Stimulated activated naive B cell treated with anti-CD40 and anti-IgM and Interleukin-4, amounts not matched to agents 10 μg/mL and 1 μg/mL and 100 μg/mL, for 72 hours (primary cell): ENCODE measurements around the gene RPL15.

Experiments used
- ATAC-seq, 2 donors: fragments of 150-1000 bp; cut with Tn5 transposase; replicated peaks; 2 replicates each; pipeline ENCODE4 v1.10.0; 2021; ENCODE audit warnings: moderate library complexity in 1 of 2
- DNase-seq: peaks from one replicate; pipeline ENCODE4 v3.0.0; 2021
- H3K27ac Mint-ChIP-seq: one replicate; pipeline ENCODE4 v1.8.0; 2022; ENCODE audit warnings: mild to moderate bottlenecking, mixed read lengths
- H3K27me3 Mint-ChIP-seq, 2 donors: one replicate each; pipeline ENCODE4 v1.8.0; 2022; ENCODE audit warnings: mixed read lengths in 2 of 2
- H3K36me3 Mint-ChIP-seq, 2 donors: one replicate each; pipeline ENCODE4 v1.8.0; 2022; ENCODE audit warnings: mixed read lengths in 2 of 2, mild to moderate bottlenecking in 1 of 2
- H3K4me1 Mint-ChIP-seq, 2 donors: one replicate each; pipeline ENCODE4 v1.8.0; 2022; ENCODE audit warnings: mixed read lengths in 2 of 2, mild to moderate bottlenecking in 1 of 2
- H3K4me3 Mint-ChIP-seq, 2 donors: one replicate each; pipeline ENCODE4 v1.8.0; 2022; ENCODE audit warnings: mild to moderate bottlenecking in 2 of 2, mixed read lengths in 2 of 2, moderate library complexity in 1 of 2
- H3K9me3 Mint-ChIP-seq, 2 donors: one replicate each; pipeline ENCODE4 v1.8.0; 2022; ENCODE audit warnings: mixed read lengths in 2 of 2, mild to moderate bottlenecking in 1 of 2

The RPL15 gene

GRCh38 chr3:23948761-23949160 is 31.8 kb downstream of the RPL15 start:
- peaks cover 34 to 71% of the 10 kb centered on the region in 2 donors for H3K4me1 Mint-ChIP-seq
- no peaks in the 10 kb centered on the region for H3K27me3 Mint-ChIP-seq
- H3K36me3 Mint-ChIP-seq: no peaks in the 10 kb centered on the region
- ATAC-seq (no peak), DNase-seq (no peak)
- no peak overlapping the region for H3K27ac Mint-ChIP-seq
- H3K4me3 Mint-ChIP-seq: no peak overlapping the region
- H3K9me3 Mint-ChIP-seq: peaks cover 0 to 2% of the 10 kb centered on the region in 2 donors

GRCh38 chr3:23949784-23950183 is 32.9 kb downstream of the RPL15 start:
- H3K4me1 Mint-ChIP-seq: peaks cover 34 to 62% of the 10 kb centered on the region in 2 donors
- H3K27me3 Mint-ChIP-seq: no peaks in the 10 kb centered on the region
- peaks cover 0 to 2% of the 10 kb centered on the region in 2 donors for H3K9me3 Mint-ChIP-seq
- DNase-seq (no peak), ATAC-seq (no peak)
- H3K4me3 Mint-ChIP-seq: peak overlapping the region; percentile 57 to 60
- H3K27ac Mint-ChIP-seq: no peak overlapping the region
- peaks cover 3% of the 10 kb centered on the region in 2 donors for H3K36me3 Mint-ChIP-seq

- no peak for ATAC-seq
- peaks cover 0 to 2% of the 10 kb centered on the region in 2 donors for H3K9me3 Mint-ChIP-seq
- peak overlapping the region; percentile 57 to 60 for H3K4me3 Mint-ChIP-seq
- H3K36me3 Mint-ChIP-seq: peaks cover 6 to 7% of the 10 kb centered on the region in 2 donors
- H3K27ac Mint-ChIP-seq: peak overlapping the region; percentile 51
- H3K4me1 Mint-ChIP-seq: peaks cover 34 to 62% of the 10 kb centered on the region in 2 donors
- DNase-seq: no peak
- no peaks in the 10 kb centered on the region for H3K27me3 Mint-ChIP-seq
Measured at GRCh38 chr3:23950293-23950692, 33.4 kb downstream of the RPL15 start.

DNA sequence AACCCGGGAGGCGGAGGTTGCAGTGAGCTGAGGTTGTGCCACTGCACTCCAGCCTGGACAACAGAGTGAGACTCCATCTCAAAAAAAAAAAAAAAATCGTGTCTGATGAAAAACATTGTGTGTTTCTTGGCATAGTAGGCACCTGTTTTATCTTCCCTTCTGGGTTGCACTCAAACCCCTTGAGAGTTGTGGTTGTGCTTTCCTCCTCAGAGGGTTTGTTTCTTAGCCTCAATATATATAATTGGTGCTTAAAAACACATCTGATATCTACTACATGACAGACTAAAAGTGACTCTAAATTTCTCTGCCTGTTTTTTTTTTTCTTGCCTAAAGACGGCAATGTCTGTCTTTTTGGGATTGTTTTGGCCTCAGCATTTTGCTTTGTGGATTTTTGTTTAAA is 35.7 kb downstream of the RPL15 start:
- Mint-ChIP-seq H3K4me1 (peaks cover 30 to 57% of the 10 kb centered on the region in 2 donors), H3K9me3 (peaks cover 0 to 2% of the 10 kb centered on the region in 2 donors), H3K27ac (peak overlapping the region; percentile 67), H3K27me3 (no peaks in the 10 kb centered on the region), H3K36me3 (peaks cover 6 to 14% of the 10 kb centered on the region in 2 donors), H3K4me3 (peak overlapping the region; percentile 66 to 70)
- DNase-seq: peak; percentile 31
- ATAC-seq: peak; percentile 88 to 93

DNA sequence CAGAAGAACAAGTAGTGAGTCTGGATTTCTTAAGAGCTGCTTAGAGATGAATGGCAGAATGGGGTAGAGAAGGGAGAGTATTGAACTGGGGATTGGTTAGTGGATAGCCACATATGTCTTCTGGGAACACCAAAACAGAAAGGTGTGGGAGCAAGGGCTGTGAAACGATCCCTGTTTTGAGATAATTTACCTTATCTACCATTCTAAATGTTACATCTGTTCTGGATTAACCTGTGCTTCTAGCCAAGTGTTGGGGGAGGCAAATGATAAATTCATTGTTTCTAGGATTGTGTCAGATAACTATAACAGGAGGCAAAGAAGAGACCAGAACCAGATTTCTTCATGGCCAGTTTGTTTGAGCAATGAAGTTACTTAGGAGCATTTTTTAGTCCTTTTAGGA is 36.6 kb downstream of the RPL15 start:
- Mint-ChIP-seq H3K27ac (no peak overlapping the region), H3K4me3 (no peak overlapping the region), H3K4me1 (peaks cover 28 to 50% of the 10 kb centered on the region in 2 donors), H3K9me3 (peaks cover 0 to 2% of the 10 kb centered on the region in 2 donors), H3K36me3 (peaks cover 6 to 14% of the 10 kb centered on the region in 2 donors), H3K27me3 (no peaks in the 10 kb centered on the region)
- no peak for DNase-seq
- ATAC-seq: no peak

- ATAC-seq: no peak
- Mint-ChIP-seq H3K27me3 (no peaks in the 10 kb centered on the region), H3K27ac (no peak overlapping the region), H3K9me3 (peaks cover 0 to 2% of the 10 kb centered on the region in 2 donors), H3K4me3 (no peak overlapping the region), H3K36me3 (peaks cover 6 to 16% of the 10 kb centered on the region in 2 donors), H3K4me1 (peaks cover 29 to 51% of the 10 kb centered on the region in 2 donors)
- no peak for DNase-seq
Measured at GRCh38 chr3:23954144-23954543, 37.2 kb downstream of the RPL15 start.

DNA sequence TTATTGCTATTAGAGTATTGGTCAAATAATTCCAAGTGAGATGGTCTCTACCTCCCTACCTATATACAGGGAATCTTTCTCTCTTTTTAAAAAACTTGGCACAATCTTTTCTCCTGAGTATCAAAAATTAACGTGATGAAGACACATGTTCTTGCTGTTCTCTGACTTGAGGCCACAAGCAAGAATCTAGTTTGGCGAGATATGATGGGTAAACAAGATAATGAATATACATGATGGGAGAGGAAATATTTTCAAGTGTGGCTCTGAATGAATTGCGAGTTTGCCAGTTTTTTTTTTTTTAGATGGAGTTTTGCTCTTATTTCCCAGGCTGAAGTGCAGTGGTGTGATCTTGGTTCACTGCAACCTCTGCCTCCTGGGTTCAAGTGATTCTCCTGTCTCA is 39.8 kb downstream of the RPL15 start:
- no peak overlapping the region for H3K27ac Mint-ChIP-seq
- H3K9me3 Mint-ChIP-seq: peaks cover 0 to 2% of the 10 kb centered on the region in 2 donors
- ATAC-seq: no peak
- no peak overlapping the region for H3K4me3 Mint-ChIP-seq
- no peak for DNase-seq
- peaks cover 19 to 32% of the 10 kb centered on the region in 2 donors for H3K4me1 Mint-ChIP-seq
- H3K27me3 Mint-ChIP-seq: no peaks in the 10 kb centered on the region
- peaks cover 8 to 25% of the 10 kb centered on the region in 2 donors for H3K36me3 Mint-ChIP-seq

- peak overlapping the region; percentile 26 for H3K27ac Mint-ChIP-seq
- no peak for DNase-seq
- peak; percentile 23 to 36 for ATAC-seq
- peaks cover 17 to 43% of the 10 kb centered on the region in 2 donors for H3K36me3 Mint-ChIP-seq
- no peaks in the 10 kb centered on the region for H3K27me3 Mint-ChIP-seq
- no peak overlapping the region for H3K4me3 Mint-ChIP-seq
- H3K9me3 Mint-ChIP-seq: no peaks in the 10 kb centered on the region
- H3K4me1 Mint-ChIP-seq: peaks cover 6 to 10% of the 10 kb centered on the region in 2 donors
Measured at GRCh38 chr3:23959135-23959900, 42.4 kb downstream of the RPL15 start.

DNA sequence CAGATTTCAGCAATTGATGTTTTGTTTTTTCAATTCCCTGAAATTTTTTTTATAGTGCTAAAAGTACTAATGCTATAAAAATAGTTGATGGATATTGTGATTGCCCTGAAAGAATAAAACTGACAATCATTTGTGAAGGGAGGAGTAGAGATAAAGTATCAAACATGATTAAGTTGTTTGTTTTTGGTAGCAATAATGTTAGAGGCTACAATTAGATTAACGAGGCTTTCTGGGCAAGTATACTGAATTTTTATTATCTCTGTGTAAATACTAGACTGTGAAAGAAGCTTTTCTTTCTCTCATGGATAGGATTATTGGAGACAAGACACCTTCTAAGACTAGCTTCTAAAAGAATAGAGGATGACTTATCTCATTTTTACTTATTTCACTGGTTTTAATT is 43.7 kb downstream of the RPL15 start:
- Mint-ChIP-seq H3K36me3 (peaks cover 15 to 43% of the 10 kb centered on the region in 2 donors), H3K27ac (no peak overlapping the region), H3K4me1 (peaks cover 2 to 10% of the 10 kb centered on the region in 2 donors), H3K27me3 (no peaks in the 10 kb centered on the region), H3K9me3 (no peaks in the 10 kb centered on the region), H3K4me3 (no peak overlapping the region)
- no peak for ATAC-seq
- DNase-seq: no peak

DNA sequence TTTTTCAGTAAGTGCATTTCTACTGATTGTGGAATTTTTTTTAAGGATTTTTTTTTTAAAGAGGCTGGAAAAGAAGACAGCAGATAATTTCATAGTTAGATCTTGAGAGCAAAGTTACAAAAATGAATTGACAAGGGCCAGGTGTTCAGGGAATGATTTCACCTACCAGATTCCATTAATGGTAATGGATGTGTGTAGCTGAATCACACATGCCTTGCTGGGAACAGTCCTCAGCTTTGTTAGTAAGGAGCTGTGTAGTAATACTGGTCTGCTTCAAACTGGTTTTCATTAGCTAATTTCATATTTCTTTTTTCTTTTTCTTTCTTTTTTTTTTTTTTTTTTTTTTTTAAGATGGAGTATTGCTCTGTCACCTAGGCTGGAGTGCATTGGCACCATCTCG is 44.1 kb downstream of the RPL15 start:
- DNase-seq: no peak
- H3K27ac Mint-ChIP-seq: no peak overlapping the region
- H3K4me3 Mint-ChIP-seq: no peak overlapping the region
- no peaks in the 10 kb centered on the region for H3K27me3 Mint-ChIP-seq
- H3K9me3 Mint-ChIP-seq: no peaks in the 10 kb centered on the region
- peaks cover 20 to 43% of the 10 kb centered on the region in 2 donors for H3K36me3 Mint-ChIP-seq
- peaks cover 2 to 14% of the 10 kb centered on the region in 2 donors for H3K4me1 Mint-ChIP-seq
- ATAC-seq: no peak

GRCh38 chr3:23961913-23962312 is 45.0 kb downstream of the RPL15 start:
- Mint-ChIP-seq H3K27me3 (no peaks in the 10 kb centered on the region), H3K36me3 (peaks cover 20 to 40% of the 10 kb centered on the region in 2 donors), H3K27ac (no peak overlapping the region), H3K4me3 (no peak overlapping the region), H3K4me1 (peaks cover 2 to 15% of the 10 kb centered on the region in 2 donors), H3K9me3 (no peaks in the 10 kb centered on the region)
- ATAC-seq: no peak
- DNase-seq: no peak

- Mint-ChIP-seq H3K27ac (no peak overlapping the region), H3K4me3 (no peak overlapping the region), H3K4me1 (peaks cover 0 to 6% of the 10 kb centered on the region in 2 donors), H3K27me3 (no peaks in the 10 kb centered on the region), H3K9me3 (no peaks in the 10 kb centered on the region), H3K36me3 (peaks cover 24 to 44% of the 10 kb centered on the region in 2 donors)
- no peak for ATAC-seq
- no peak for DNase-seq
Measured at GRCh38 chr3:23964537-23965235, 47.8 kb downstream of the RPL15 start.

GRCh38 chr3:23966328-23966727 is 49.4 kb downstream of the RPL15 start:
- H3K36me3 Mint-ChIP-seq: peaks cover 26 to 47% of the 10 kb centered on the region in 2 donors
- H3K9me3 Mint-ChIP-seq: no peaks in the 10 kb centered on the region
- peaks cover 0 to 6% of the 10 kb centered on the region in 2 donors for H3K4me1 Mint-ChIP-seq
- H3K4me3 Mint-ChIP-seq: no peak overlapping the region
- H3K27me3 Mint-ChIP-seq: no peaks in the 10 kb centered on the region
- DNase-seq (no peak), ATAC-seq (no peak)
- no peak overlapping the region for H3K27ac Mint-ChIP-seq

- Mint-ChIP-seq H3K27ac (no peak overlapping the region), H3K27me3 (no peaks in the 10 kb centered on the region), H3K4me1 (peaks cover 0 to 13% of the 10 kb centered on the region in 2 donors), H3K36me3 (peaks cover 16 to 30% of the 10 kb centered on the region in 2 donors), H3K4me3 (no peak overlapping the region), H3K9me3 (no peaks in the 10 kb centered on the region)
- no peak for DNase-seq
- no peak for ATAC-seq
Measured at GRCh38 chr3:23968463-23969184, 51.7 kb downstream of the RPL15 start.
